GM19023 (cell line): ENCODE data around the gene PDCD7.
"Not testable (repeated sequence)": the region's sequence is repeated elsewhere in the genome, so short reads cannot be mapped to it uniquely, and the experiment has no call there.

Source experiments
- ATAC-seq: cut with Tn5 transposase; IDR thresholded peaks from one replicate; pipeline ENCODE4 v1.9.1; 2021; ENCODE audit warnings: mild to moderate bottlenecking, moderate library complexity; ENCODE audit not compliant: unreplicated experiment

PDCD7 gene

DNA sequence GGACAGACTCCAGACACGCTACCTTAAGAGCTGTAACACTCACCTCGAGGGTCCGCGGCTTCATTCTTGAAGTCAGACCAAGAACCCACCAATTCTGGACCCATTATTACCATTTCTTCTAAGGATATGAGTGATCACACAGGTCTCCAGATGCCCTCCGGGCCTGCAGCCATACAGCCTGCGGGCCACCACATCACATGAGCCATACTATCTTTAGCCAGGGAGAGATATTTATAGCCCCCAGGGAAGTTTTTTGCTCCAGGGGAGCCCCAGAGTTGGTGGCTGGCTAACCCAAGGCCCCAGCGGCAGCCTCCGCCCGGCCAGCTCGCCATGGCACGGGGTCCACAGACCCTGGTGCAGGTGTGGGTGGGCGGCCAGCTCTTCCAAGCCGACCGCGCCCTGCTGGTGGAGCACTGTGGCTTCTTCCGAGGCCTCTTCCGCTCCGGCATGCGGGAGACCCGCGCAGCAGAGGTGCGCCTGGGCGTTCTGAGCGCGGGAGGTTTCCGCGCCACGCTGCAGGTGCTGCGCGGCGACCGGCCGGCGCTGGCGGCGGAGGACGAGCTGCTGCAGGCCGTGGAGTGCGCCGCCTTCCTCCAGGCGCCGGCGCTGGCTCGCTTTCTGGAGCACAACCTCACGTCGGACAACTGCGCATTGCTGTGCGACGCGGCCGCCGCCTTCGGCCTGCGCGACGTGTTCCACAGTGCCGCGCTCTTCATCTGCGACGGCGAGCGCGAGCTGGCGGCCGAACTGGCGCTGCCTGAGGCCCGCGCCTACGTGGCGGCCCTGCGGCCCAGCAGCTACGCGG, 56.9 kb downstream of the PDCD7 start, which contains the start of gene KBTBD13:
TSS of gene KBTBD13 (plus strand) at position 261 of the 805 bp plus-strand sequence. CDS start at position 331, 70 bp downstream.
- ATAC-seq: no peak

DNA sequence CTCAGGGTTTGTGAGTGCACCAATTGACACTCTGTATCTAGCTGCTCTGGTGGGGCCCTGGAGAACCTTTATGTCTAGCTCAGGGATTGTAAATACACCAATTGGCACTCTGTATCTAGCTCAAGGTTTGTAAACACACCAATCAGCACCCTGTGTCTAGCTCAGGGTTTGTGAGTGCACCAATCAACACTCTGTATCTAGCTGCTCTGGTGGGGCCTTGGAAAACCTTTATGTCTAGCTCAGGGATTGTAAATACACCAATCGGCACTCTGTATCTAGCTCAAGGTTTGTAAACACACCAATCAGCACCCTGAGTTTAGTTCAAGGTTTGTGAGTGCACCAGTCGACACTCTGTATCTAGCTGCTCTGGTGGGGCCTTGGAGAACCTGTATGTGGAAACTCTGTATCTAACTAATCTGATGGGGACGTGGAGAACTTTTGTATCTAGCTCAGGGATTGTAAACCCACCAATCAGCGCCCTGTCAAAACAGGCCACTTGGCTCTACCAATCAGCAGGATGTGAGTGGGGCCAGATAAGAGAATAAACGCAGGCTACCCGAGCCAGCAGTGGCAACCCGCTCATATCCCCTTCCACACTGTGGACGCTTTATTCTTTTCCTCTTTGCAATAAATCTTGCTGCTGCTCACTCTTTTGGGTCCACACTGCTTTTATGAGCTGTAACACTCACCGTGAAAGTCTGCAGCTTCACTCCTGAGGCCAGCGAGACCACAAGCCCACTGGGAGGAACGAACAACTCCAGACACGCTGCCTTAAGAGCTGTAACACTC, 57.8 kb downstream of the PDCD7 start:
- ATAC-seq: not testable (repeated sequence)

DNA sequence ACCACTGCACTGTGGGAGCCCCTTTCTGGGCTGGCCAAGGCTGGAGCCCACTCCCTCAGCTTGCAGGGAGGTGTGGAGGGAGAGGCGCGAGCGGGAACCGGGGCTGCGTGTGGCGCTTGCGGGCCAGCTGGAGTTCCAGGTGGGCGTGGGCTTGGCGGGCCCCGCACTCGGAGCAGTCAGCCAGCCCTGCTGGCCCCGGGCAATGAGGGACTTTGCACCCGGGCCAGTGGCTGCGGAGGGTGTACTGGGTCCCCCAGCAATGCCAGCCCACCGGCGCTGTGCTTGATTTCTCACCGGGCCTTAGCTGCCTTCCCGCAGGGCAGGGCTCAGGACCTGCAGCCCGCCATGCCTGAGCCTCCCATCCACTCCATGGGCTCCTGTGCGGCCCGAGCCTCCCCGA, 58.7 kb downstream of the PDCD7 start:
- not testable (repeated sequence) for ATAC-seq

DNA sequence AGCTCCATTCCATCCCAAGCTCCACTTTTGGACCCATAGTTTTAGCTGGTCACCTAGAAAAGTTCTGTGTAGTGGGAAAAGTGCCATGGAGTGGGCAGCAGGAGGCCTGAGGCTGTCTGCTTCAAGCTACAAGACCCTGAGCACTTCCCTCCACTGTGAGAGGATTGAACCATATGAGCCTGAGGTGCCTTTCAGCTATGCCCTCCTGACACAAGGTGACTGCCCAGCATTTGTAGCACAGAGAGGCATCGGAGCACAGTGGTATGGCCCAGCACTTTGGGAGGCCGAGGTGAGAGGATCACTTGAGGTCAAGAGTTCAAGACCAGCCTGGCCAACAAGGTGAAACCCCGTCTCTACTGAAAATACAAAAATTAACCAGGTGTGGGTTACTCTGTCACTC, 61.0 kb downstream of the PDCD7 start:
- ATAC-seq: no peak

DNA sequence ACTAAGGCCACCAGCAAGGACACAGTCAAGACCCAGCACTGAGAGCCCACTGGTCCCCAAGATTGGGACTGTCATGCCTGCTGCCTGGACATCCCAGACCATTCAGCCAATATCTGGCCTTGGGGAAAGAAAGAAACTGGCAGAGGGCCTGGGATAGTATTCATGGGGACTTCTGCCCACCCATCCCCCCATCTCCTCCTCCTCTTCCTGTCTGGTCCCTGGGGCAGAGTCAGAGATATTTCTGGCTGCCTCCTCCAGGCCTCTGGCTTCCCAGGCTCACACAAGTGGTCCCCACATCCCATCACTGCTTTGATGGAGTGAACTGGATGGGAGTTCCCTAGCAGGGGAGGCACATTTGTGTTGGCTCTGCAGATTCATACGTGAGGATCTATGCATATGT, 61.6 kb downstream of the PDCD7 start:
- no peak for ATAC-seq

DNA sequence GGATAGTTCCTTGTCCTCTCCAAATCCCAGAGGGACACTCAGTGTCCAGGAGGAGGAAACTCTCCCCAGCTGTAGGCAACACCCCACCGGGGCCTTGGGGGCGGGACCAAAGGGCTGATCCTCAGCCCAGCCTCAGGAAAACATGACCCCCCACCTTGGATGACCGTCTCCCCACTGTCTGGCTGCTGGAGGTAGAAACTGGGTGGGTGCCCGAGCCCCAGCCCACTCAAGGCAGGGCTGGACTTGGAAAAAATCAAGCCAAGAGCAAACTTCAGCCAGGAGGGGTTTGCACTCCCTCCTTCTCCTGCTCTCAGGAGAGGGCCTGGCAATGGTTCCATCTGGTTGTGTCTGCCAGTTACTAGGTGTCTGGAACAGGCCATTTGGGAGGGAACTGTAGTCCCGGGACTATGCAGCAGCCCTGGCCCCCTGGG, 62.2 kb downstream of the PDCD7 start:
- no peak for ATAC-seq

DNA sequence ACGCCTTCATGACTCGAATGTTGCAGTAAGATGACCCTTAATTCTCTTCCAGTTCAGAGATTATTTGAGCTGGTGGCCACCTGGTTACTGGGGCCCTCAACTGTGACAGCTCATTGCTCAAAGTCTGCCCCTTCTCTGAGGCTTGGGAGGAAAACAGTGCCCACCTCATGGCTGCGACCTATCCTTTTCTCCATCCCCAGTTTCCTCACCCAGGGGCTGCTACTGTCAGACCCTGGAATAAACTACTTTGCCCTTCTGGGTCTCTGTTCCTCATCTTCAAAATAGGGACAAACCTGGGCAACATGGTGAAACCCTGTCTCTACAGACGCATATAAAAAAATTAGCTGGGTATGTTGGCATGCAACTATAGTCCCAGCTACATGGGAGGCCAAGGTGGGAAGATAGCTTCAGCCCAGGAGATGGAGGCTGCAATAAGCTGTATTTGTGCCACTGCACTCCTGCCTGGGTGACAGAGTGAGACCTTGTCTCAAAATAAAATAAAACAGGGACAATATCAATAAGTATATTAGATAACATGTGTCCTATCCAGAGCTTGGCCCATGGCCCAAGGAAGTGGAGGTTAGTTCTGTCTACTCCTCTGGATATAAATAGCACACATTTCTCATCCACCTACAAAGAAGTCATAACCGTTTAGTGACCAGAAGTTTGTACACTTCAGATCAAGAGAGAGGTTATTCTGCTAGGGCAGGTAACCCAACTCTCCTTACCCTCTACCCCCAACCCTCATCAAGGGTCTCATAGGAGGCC, 63.6 kb downstream of the PDCD7 start:
- ATAC-seq: no peak

DNA sequence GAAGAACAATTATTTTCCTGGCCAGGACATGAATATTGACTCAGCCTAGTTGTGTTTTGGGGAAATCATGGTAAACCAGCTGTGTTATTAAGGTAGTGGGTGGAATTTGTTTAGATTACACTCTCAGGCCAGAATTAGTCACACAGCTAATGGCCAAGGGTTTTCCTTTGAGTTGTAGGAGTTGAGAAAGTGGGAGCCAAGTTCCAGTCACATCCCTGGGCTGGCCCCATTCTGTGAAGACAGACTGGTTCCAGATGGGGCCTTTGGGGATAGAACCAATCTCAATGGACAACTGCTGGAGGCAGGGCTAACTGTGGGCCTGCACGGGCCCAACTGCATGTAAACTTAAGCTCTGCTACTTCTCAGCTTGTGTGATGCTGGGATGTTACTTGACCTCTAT, 64.4 kb downstream of the PDCD7 start:
- ATAC-seq: no peak

DNA sequence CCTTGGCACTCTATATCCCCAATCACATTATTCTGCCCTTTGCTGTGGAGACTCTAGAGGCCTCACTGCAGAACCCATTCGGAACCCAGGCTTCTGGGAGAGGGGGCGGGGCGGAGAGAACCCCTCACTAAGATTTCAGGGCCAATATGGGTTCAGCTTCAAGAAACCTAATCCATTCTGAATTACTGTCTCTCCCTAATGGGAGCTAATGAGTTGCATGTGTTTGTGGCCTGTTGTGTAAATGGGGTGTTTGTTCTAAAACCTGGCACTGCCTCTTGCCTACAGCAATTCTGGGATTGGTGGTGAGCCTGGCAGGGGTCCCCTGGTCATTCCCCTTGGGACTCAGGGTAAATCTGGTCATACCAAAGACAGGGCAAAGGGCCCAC, 65.2 kb downstream of the PDCD7 start:
- no peak for ATAC-seq

DNA sequence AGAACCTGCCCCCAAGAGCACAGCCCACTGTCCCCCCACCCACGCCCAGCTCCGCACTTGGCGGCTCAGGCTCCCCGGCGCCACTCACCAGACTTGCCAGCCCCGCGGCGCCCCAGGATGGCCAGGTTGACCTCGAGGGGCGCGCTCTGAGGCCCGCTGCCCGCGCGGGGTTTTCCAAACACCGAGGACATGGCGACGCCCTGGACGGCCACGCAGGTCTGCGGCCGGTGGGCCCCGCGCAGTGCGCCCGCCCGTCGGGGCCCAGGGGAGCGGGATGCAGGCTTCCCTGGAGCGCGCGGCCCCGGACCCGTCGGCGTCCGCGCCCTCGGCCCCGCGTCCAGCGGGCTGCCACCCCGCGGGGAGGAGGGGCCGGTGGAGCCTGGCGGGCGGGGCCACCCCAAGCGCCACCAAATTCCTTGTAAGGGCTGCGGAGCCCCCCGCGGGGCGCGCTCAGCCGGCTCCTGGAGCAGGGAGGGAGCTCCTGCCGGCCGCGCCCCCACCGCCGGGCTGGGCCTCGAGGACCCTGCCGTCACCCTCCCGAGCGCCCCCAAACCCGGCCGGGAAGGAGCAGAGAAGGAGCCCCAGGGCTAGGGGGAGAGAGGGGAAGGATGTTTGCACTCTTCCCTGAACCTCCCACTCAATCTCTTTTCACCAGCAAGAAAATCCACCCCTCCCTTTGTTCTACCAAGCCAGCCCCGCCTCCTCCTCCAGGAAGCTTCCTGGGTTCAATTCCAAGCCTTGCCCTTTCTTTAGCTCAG, 65.8 kb downstream of the PDCD7 start, which contains the start of gene RASL12:
TSS of gene RASL12 (minus strand) at position 347 of the 758 bp plus-strand sequence. CDS start at position 191, 156 bp downstream.
- no peak for ATAC-seq
